ENCODE data around the gene CREG2.

Gene CREG2

DNA sequence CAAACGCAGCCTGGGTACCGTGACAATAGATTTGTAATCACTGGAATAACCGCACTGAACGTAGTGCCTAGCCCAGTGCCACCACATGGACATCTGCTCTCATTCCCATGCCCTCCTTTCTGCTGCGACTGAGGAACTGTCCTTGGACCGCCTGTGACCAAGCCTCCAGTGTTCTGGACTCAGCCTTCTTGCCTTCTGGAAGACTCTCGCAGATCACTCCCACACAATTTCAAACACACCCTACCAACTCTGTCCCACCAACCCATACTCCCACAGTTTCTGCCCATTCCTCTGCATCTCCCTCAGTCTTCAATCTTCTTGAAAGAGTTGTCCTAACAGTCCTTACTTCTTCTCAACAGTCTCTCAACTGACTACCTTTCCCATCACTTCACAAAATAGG is 80.9 kb downstream of the CREG2 start:
- peak in 1 of 5 experiments; percentile 32 for DNase-seq

DNA sequence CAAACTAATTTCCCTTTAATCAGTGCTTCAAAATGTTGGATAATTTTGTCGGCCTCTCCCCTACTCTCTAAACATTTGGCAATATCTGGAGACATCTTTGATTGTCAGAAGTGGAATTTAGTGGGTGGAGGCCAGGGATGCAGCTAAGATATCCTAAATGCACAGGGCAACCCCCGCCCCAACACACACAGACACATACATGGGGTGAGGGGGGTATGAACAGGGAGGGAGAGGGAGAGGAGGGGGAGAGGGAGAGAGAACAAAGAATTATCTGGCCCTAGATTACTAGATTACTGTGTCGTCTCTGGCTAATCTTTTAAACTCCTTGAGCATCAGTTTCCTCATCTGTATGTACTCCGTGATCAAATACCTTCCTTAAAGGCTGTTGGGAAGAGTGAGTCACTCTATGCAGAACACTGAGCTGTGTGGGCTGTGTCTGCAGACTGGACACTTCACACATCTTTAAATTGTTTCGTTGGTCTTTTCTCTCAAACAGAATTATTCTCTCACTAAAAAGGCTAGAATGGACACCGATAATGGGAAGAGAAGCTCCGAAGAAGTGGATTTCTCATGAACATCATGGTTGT is 81.7 kb downstream of the CREG2 start:
- no peak for DNase-seq

DNA sequence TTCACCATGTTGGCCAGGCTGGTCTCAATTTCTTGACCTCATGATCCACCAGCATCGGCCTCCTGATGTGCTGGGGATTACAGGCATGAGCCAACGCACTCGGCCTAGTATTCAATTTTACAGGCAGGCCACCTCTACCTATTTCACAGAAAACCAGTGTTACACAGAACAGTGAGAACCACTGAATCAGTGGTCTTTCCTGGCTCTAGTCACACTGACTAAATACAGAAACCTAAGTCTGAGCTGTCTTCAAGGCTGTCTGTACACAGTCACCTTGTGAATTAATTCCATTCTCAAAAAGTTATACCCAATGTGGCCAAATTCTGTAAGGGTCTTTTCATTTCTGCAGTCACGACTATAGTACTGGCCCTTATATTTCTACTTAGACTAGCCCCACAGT is 82.3 kb downstream of the CREG2 start:
- no peak for DNase-seq

- no peak for DNase-seq
Observed at GRCh38 chr2:101303688-101304087, 83.6 kb downstream of the CREG2 start.

- DNase-seq = no peak
Observed at GRCh38 chr2:101302016-101302415, 85.3 kb downstream of the CREG2 start.

- DNase-seq = no peak
Observed at GRCh38 chr2:101300836-101301235, 86.5 kb downstream of the CREG2 start.

DNA sequence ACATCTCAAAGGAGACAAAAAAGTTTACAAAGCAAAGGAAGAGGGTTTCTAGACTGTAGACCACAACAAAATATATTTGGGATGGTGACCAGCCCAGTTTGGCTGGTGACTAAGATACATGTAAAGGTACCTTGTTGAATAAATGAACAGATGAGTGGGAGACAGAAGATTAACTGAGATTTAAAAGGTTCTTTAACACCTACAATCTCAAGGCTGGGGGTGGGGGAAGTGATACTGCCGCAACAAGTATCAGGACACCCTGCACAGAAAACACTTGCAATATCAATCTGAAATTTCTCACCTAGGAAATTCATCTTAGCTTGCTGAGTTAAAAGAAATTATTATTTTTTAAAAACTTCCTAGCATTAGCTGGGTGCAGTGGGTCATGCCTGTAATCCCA is 87.1 kb downstream of the CREG2 start:
- DNase-seq = peak in 1 of 5 experiments; percentile 28

DNA sequence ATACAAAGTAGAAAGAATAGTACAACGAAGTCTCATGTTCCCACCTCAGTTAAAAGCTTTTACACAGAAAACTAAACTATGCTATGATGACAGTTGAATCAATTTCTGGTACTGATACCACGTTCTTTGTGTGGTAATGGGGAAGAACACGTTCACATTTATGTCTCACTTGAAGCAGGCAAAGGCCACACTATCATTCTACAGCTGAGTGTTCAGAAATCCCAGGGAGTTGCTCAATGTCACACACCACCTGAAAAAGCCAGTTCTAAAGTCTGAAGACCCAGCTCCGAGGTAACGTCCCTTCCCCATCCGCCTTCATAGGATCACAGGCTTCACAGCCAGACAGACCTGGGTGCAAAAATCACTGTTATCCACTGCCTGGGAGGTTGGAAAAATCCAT is 87.7 kb downstream of the CREG2 start:
- DNase-seq = no peak

DNA sequence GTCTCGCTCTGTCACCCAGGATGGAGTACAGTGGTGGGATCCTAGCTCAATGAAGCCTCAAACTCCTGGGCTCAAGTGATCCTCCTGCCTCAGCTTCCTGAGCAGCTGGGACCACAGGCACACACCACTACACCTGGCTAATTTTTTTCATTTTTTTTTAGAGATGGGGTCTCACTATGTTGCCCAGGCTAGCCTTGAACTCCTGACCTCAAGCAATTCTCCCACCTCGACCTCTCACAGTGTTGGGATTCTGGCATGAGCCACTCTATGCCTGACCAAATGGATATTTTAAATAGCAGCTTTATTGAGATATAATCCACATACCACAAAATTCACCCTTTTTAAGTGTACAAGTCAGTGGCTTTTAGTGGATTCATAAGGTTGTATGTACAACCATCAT is 89.9 kb downstream of the CREG2 start:
- no peak for DNase-seq

DNA sequence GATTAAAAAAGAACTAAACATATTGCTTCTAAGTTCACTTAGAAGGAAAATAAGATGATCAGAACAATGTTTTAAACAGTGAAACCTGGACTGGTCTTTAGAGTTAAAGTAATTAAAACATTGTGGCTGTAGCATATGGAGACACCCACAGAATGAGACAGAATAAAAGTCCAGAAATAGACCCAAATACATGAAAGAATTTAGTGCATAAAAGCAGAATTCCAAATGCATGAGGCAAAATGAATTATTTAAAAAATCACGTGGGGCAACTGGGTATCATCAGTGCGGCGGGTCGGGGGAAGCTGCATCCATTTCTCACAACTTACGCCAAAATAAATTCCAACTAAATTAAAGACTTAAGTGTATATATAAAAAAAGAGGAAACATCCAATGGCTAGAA is 90.9 kb downstream of the CREG2 start:
- DNase-seq = no peak

DNA sequence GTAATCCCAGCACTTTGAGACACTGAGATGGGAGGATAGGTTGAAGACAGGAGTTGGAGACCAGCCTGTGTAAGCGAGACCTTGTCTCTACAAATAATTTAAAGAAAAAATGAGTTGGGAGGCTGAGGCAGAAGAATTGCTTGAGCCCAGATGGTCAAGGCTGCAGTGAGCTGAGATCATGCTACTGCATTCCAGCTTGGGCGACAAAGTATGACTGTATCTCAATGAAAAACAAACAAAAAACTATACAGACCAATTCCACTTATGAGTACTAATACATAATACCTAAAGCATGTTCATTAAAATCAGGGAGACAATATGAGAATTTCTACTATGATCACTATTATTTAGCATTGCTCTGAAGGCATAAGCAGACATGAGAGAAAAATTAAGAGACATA is 91.4 kb downstream of the CREG2 start:
- DNase-seq = no peak
